CD14-positive monocyte (primary cell): ENCODE measurements around the gene LIMK2. TPM values are rescaled to one million over a fixed set of nuclear protein-coding genes. Genes with fewer than 3 reads are reported as not detected.

Experiments
- DNase-seq, 3 donors: peaks; one replicate each; pipeline ENCODE4 v3.0.0-alpha.2; 2011 to 2022
- H2AFZ ChIP-seq: 2 replicates; pipeline ENCODE4 v1.6.0; 2012; ENCODE audit warnings: mild to moderate bottlenecking, low read depth, low read length, inconsistent platforms; ENCODE audit not compliant: insufficient read depth, poor library complexity, severe bottlenecking
- H3K27ac ChIP-seq, 2 donors: 1 replicate in 1 of 2; 2 replicates in 1 of 2; pipeline ENCODE4 v1.5.1; 2012 to 2013; ENCODE audit warnings: low read length in 2 of 2, control low read depth in 1 of 2, inconsistent platforms in 1 of 2, low read depth in 1 of 2, mild to moderate bottlenecking in 1 of 2
- H3K27me3 ChIP-seq, 2 donors: one replicate each; pipeline versions ENCODE4 v1.6.0 to v1.6.1; 2011 to 2013; ENCODE audit warnings: low read length in 2 of 2; ENCODE audit not compliant: control insufficient read depth in 2 of 2, insufficient read depth in 2 of 2
- H3K36me3 ChIP-seq, 2 donors: replicated peaks in 1 of 2; 1 replicate in 1 of 2; 2 replicates in 1 of 2; pipeline versions ENCODE4 v1.5.1 to v1.6.1; 2012 to 2013; ENCODE audit warnings: low read length in 2 of 2, control low read depth in 1 of 2, inconsistent platforms in 1 of 2, mild to moderate bottlenecking in 1 of 2; ENCODE audit not compliant: insufficient read depth in 2 of 2, control insufficient read depth in 1 of 2
- H3K4me1 ChIP-seq, 2 donors: 1 replicate in 1 of 2; 2 replicates in 1 of 2; pipeline versions ENCODE4 v1.5.1 to v1.6.1; 2012 to 2013; ENCODE audit warnings: low read length in 2 of 2, control low read depth in 1 of 2, inconsistent platforms in 1 of 2, mild to moderate bottlenecking in 1 of 2, moderate library complexity in 1 of 2; ENCODE audit not compliant: insufficient read depth in 2 of 2, control insufficient read depth in 1 of 2
- H3K4me2 ChIP-seq: replicated peaks from 2 replicates; pipeline ENCODE3; 2012; ENCODE audit warnings: low read length, moderate library complexity, mild to moderate bottlenecking; ENCODE audit not compliant: poor library complexity, severe bottlenecking; ENCODE audit errors: extremely low read depth
- H3K4me3 ChIP-seq, 3 experiments: fragments of 200-600 bp in 1 of 3; sonication (generic) in 1 of 3; replicated peaks in 1 of 3; 1 replicate in 2 of 3; 2 replicates in 1 of 3; pipeline ENCODE4 v1.5.1; 2011 to 2013; ENCODE audit warnings: low read length in 3 of 3, mild to moderate bottlenecking in 3 of 3, control low read depth in 2 of 3, low read depth in 2 of 3, inconsistent platforms in 1 of 3, moderate library complexity in 1 of 3
- H3K79me2 ChIP-seq: 2 replicates; pipeline ENCODE4 v1.6.0; 2012; ENCODE audit warnings: mild to moderate bottlenecking, control low read depth, inconsistent platforms, low read length, moderate library complexity; ENCODE audit not compliant: insufficient read depth
- H3K9ac ChIP-seq: 2 replicates; pipeline ENCODE4 v1.6.0; 2017; ENCODE audit warnings: low read length, mild to moderate bottlenecking; ENCODE audit not compliant: insufficient read depth, poor library complexity, severe bottlenecking
- H3K9me3 ChIP-seq, 2 donors: replicated peaks in 1 of 2; 1 replicate in 1 of 2; 2 replicates in 1 of 2; pipeline versions ENCODE4 v1.5.1 to v1.6.1; 2012 to 2013; ENCODE audit warnings: low read length in 2 of 2, control low read depth in 1 of 2; ENCODE audit not compliant: control insufficient read depth in 1 of 2, insufficient read depth in 1 of 2
- H4K20me1 ChIP-seq: 2 replicates; pipeline ENCODE4 v1.6.0; 2012; ENCODE audit warnings: mild to moderate bottlenecking, low read length, control low read depth, moderate library complexity; ENCODE audit not compliant: insufficient read depth
- H3K27ac Mint-ChIP-seq, 7 donors: one replicate each; pipeline ENCODE4 v1.8.0; 2020; ENCODE audit warnings: mild to moderate bottlenecking in 7 of 7, mixed read lengths in 7 of 7, moderate library complexity in 6 of 7, inconsistent platforms in 2 of 7
- H3K27me3 Mint-ChIP-seq, 3 donors: one replicate each; pipeline ENCODE4 v1.8.0; 2021 to 2022; ENCODE audit warnings: low read depth in 3 of 3, mild to moderate bottlenecking in 3 of 3, mixed read lengths in 3 of 3, moderate library complexity in 3 of 3, inconsistent platforms in 1 of 3
- H3K36me3 Mint-ChIP-seq, 2 donors: one replicate each; pipeline ENCODE4 v1.8.0; 2020; ENCODE audit warnings: mixed read lengths in 2 of 2, inconsistent platforms in 1 of 2, mild to moderate bottlenecking in 1 of 2
- H3K4me1 Mint-ChIP-seq: one replicate; pipeline ENCODE4 v1.8.0; 2020; ENCODE audit warnings: mild to moderate bottlenecking, mixed read lengths
- H3K4me3 Mint-ChIP-seq, 2 donors: one replicate each; pipeline ENCODE4 v1.8.0; 2020; ENCODE audit warnings: mild to moderate bottlenecking in 2 of 2, mixed read lengths in 2 of 2, moderate library complexity in 1 of 2
- H3K9me3 Mint-ChIP-seq, 7 donors: one replicate each; pipeline ENCODE4 v1.8.0; 2020 to 2022; ENCODE audit warnings: mixed read lengths in 7 of 7, mild to moderate bottlenecking in 6 of 7, moderate library complexity in 6 of 7, inconsistent platforms in 2 of 7
- CTCF ChIP-seq: fragments of 200-600 bp; IDR thresholded peaks from one replicate; pipeline ENCODE4 v1.8.0; 2022; ENCODE audit warnings: antibody characterized with exemption, mild to moderate bottlenecking
- WGBS: methylation state at CpG from one replicate; pipeline ENCODE4 v1.1.5; 2013; ENCODE audit warnings: missing lambda C conversion rate; ENCODE audit not compliant: insufficient coverage; 5-methylcytosine and 5-hydroxymethylcytosine counted together
- intact Hi-C, 2 donors: fragments of 100-400 bp; cut with micrococcal nuclease; formaldehyde crosslinking; loops; one replicate each; pipeline versions ENCODE4 v1.15.0 to v1.15.1; 2023
- polyA plus RNA-seq, 3 donors: library from polyadenylated mRNA; depleted of rRNA in 1 of 3; unstranded in 2 of 3; stranded (reverse) in 1 of 3; fragments of 300-500 nt in 2 of 3; fragments of >200 nt in 1 of 3; fragmentation: Illumina TruSeq in 2 of 3; gene quantifications; 1 replicate in 2 of 3; 2 replicates in 1 of 3; pipeline ENCODE4 v1.2.3, GENCODE V29; 2012 to 2021

Gene LIMK2
- polyA plus RNA-seq, 3 donors, result 5.5 to 14.2 (median 10.1) TPM

GRCh38 chr22:31243339-31244045 is 31.4 kb downstream of the LIMK2 start:
- WGBS, result 86% methylated on average over 1 of the region's 5 CpGs
- Histone ChIP-seq H4K20me1 (peaks cover 38% of the 10 kb centered on the region), H3K27ac (no peak overlapping the region), H3K4me1 (peaks cover 10 to 13% of the 10 kb centered on the region in 2 donors), H3K9me3 (no peaks in the 10 kb centered on the region), H3K4me2 (no peak overlapping the region), H3K27me3 (no peaks in the 10 kb centered on the region), H3K79me2 (peaks cover 20% of the 10 kb centered on the region), H3K36me3 (peaks cover 7 to 67% of the 10 kb centered on the region in 2 donors), H3K4me3 (no peak overlapping the region), H2AFZ (no peak overlapping the region), H3K9ac (no peak overlapping the region)
- peaks cover 29 to 37% of the 10 kb centered on the region in 2 donors for H3K36me3 Mint-ChIP-seq
- peaks cover 0 to 1% (median 0%) of the 10 kb centered on the region in 7 donors for H3K9me3 Mint-ChIP-seq
- intact Hi-C loops, result no loop called here
- H3K4me3 Mint-ChIP-seq, result no peak overlapping the region
- H3K27ac Mint-ChIP-seq, result peak overlapping the region in 2 of 7 donors; percentile 50
- peaks cover 0 to 2% (median 0%) of the 10 kb centered on the region in 3 donors for H3K27me3 Mint-ChIP-seq
- no peak for TF ChIP-seq CTCF
- peaks cover 19% of the 10 kb centered on the region for H3K4me1 Mint-ChIP-seq
- no peak for DNase-seq

- TF ChIP-seq CTCF, result no peak
- no peaks in the 10 kb centered on the region for H3K9me3 ChIP-seq
- peaks cover 19% of the 10 kb centered on the region for H3K4me1 Mint-ChIP-seq
Observed at GRCh38 chr22:31244046-31244942, 32.2 kb downstream of the LIMK2 start.

More at GRCh38 chr22:31244046-31244942, 32.2 kb downstream of the LIMK2 start:
- Histone ChIP-seq H3K79me2 (peaks cover 26% of the 10 kb centered on the region), H3K9ac (no peak overlapping the region), H3K27me3 (no peaks in the 10 kb centered on the region), H3K4me1 (peaks cover 11 to 13% of the 10 kb centered on the region in 2 donors), H2AFZ (no peak overlapping the region), H4K20me1 (peaks cover 38% of the 10 kb centered on the region), H3K4me3 (no peak overlapping the region), H3K27ac (no peak overlapping the region), H3K4me2 (no peak overlapping the region), H3K36me3 (peaks cover 7 to 66% of the 10 kb centered on the region in 2 donors)
- WGBS, result no CpG with 5 or more reads among the region's 9 CpGs
- intact Hi-C loops, result no loop called here
- Mint-ChIP-seq H3K4me3 (no peak overlapping the region), H3K36me3 (peaks cover 36 to 41% of the 10 kb centered on the region in 2 donors), H3K9me3 (peaks cover 0 to 1% (median 0%) of the 10 kb centered on the region in 7 donors), H3K27ac (peak overlapping the region in 2 of 7 donors; percentile 10 to 82), H3K27me3 (peaks cover 0 to 2% (median 0%) of the 10 kb centered on the region in 3 donors)
- DNase-seq, result no peak
